ENCODE results near the gene PNRC1.

DNA sequence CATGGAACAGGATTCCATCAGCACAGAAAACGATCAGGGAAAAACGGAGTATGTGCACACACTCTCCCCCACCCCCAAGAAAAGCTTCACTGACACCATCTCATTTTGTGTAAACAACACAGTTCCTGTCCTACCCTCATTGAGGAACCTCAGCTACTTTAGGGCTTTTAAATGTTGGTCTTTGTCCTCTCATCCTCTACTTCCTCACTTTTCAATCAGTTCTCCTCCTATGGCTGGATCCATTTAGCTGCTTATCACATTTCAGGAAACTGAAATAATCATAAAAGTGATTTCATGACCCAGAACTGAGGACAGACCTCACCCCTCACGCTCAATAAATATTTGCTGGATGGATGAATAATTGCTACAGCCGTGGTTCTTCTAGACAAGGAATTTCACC is 33.1 kb upstream of the PNRC1 start:
- no peak for TF ChIP-seq POLR2A (IDR thresholded peaks at IDR 0.05; ENCODE audit: low read length)
- no peak for TF ChIP-seq GATA1 (IDR thresholded peaks at IDR 0.05; ENCODE audit: low read depth, low read length)
